HG03521 (cell line): ENCODE results near the gene NELL2.
"Not testable (repeated sequence)": the region's sequence is repeated elsewhere in the genome, so short reads cannot be mapped to it uniquely, and the experiment has no call there.

Experiments
- ATAC-seq: cut with Tn5 transposase; IDR thresholded peaks from one replicate; pipeline ENCODE4 v1.9.1; 2021; ENCODE audit warnings: mild to moderate bottlenecking, moderate library complexity; ENCODE audit not compliant: unreplicated experiment

Gene NELL2

GRCh38 chr12:44779766-44780165 is 96.3 kb downstream of the NELL2 start:
- ATAC-seq, result no peak

DNA sequence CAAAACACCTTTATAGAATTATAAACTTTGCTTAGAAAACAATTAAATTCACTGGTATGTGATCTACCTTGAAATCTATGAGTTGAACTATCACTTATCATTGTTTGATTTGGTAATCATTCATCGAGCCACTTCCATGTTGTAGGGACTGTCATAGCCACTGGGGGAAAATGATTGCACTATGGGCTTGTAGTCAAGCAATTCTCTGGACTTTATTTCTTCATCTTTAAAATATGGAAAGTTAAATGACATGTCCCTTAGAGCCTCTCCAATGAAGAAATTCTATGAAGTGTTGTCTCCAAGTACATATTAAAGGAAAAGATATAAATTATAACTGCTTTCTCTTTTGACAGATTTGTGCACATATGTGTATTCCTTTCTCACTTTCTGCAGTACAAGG is 97.3 kb downstream of the NELL2 start:
- no peak for ATAC-seq

- no peak for ATAC-seq
Observed at GRCh38 chr12:44777044-44777443, 99.1 kb downstream of the NELL2 start.

DNA sequence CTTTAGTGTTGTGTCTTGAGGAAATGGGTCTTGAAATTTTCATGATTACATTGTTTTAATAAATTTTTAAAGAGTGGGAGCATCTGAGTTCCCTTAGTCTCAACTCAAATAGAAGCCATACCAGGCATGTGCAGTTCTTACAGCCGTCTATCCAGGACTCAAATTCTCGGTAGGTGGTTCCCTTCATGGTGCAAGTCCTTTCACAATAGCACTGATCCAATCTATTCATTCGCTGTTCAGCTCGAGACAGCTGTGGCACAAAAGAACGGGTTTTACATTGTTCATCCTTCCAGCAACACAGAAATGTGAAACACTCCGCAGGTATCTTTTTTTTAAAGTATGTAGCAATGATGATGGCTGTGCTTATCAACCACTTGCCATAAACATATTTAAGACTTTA is 100.2 kb downstream of the NELL2 start:
- ATAC-seq, result no peak

DNA sequence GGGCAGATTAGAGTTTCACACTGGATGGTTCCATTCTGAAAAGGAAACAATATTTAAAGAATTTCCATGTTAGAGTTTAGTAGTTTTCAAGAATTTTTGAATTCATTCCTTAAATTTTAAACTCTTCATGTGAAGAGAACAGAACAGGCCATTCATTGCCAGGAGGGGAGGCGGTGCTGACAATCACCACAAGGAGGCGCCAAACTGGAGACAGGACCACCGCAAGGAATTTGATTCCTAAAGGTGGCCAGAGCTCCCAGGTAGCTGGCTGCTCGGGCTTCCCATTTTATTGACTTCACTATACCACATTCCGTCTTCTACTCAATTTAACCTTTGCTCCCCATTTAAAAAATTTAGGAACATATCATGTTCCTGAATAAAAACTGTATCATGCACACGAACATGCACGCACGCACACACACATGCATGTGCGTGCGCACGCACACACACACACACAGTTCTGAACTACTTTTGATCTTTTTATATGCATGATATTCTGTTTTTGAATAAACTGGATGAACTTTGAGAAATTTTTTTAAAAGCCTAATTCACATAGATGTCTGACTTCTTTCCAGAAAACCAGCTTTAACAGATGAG is 101.2 kb downstream of the NELL2 start:
- no peak for ATAC-seq

GRCh38 chr12:44771485-44772021 is 104.6 kb downstream of the NELL2 start:
- ATAC-seq, result no peak

- no peak for ATAC-seq
Observed at GRCh38 chr12:44765796-44766195, 110.3 kb downstream of the NELL2 start.

DNA sequence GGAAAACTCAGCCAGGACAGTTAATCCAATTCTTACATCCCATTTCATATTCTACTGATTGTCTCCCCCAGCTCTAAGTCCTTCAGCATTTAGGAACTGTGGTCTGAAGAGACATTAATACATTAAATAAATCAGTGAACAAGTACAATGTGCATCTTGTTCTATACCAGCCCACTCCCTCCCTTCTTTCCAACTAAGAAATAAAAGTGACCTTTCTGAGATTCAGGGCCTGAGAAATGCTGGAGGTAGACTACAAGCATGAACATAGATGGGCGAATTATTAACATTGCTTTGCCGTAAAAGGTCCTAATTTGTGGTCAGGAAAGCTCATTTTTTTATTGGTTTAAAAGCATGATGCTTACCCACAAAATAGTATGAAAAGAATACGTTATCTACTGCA is 113.1 kb downstream of the NELL2 start:
- no peak for ATAC-seq

DNA sequence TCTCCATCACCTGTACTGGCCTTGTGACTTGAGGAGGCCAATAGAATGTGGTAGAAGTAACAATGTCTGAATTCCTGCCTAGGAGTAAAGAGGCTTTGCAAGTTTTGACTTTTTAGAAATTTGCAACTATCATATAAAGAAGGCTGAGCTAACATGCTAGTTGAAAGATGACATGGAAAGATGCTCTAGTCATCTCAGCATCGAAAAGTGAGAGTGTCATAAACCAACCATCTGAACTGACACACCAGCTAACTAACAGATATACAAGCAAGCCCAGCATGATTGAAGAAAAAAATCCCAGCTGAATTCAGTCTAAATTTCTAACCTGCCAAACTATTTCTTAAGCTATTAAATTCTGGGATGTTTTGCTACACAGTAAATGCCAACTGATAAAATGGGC is 116.8 kb downstream of the NELL2 start:
- ATAC-seq, result no peak

DNA sequence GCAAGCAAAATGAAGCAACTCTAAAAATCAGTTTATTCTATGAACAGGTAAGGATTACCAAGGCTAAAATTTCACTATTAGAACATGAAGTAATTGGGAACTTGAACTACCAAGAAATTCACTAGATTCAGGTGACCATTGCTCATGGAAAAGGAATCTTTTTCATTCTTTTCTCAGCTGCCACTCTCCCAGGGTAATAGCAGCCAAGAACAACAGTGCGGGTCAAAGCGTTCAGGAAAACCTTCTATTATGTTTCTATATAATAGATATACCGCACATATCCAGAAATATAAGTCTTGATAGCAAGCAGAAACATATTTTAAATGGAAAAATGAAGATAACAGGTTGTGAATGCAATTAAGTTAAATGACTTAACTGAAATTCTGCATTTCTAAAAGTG is 125.6 kb downstream of the NELL2 start:
- no peak for ATAC-seq

GRCh38 chr12:44749566-44749965 is 126.5 kb downstream of the NELL2 start:
- ATAC-seq, result no peak

GRCh38 chr12:44748950-44749468 is 127.1 kb downstream of the NELL2 start:
- no peak for ATAC-seq

DNA sequence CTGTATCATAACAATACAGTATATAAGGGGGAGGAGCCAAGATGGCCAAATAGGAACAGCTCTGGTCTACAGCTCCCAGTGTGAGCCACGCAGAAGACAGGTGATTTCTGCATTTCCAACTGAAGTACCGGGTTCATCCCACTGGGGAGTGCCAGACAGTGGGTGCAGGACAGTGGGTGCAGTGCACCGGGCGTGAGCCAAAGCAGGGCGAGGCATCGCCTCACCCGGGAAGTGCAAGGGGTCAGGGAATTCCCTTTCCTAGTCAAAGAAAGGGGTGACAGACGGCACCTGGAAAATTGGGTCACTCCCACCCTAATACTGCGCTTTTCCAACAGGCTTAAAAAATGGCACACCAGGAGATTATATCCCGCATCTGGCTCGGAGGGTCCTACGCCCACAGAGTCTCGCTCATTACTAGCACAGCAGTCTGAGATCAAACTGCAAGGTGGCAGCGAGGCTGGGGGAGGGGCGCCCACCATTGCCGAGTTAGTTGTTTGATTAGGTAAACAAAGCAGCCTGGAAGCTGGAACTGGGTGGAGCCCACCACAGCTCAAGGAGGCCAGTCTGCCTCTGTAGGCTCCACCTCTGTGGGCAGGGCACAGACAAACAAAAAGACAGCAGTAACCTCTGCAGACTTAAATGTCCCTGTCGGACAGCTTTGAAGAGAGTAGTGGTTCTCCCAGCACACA is 134.7 kb downstream of the NELL2 start:
- ATAC-seq, result not testable (repeated sequence)

- ATAC-seq, result no peak
Observed at GRCh38 chr12:44738051-44738450, 138.1 kb downstream of the NELL2 start.

GRCh38 chr12:44728566-44728965 is 147.5 kb downstream of the NELL2 start:
- no peak for ATAC-seq

DNA sequence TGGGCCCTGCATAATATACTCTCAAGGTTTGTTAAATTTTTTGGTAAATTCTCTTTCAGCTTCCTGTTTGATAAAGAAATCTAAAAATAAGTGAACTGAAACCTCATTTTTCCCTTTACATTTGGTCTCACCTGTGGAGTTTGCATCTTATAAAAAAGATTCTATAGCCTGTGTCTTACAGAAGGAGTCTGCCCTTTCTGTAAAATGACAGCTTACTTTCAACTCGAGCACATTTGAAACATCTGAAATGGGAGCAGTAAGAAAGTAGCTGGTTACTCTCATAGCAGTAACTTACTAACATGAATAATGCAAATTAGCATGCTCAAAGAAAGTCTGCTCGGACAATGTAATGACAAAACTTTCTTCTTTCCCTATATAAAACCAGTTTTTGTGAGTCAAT is 155.8 kb downstream of the NELL2 start:
- no peak for ATAC-seq

DNA sequence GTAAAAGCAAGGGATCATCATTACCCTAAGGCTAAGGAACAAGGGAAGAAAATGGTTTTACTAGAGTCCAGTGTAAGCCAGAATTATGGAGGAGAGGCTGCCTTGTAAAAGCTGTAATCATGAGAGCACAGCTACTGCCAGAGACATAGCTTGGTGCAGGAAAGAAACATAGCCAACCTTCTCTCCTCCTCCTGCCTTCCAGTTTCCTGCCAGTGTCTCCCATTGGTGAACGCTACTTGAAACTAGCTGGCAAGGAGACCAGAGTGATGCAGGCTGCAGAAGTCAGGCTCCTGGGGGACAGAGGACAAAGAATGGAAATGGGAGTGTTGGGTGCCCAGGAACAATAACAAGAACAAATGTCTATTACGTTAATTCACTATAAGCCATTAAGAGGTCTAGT is 158.5 kb downstream of the NELL2 start:
- ATAC-seq, result no peak

DNA sequence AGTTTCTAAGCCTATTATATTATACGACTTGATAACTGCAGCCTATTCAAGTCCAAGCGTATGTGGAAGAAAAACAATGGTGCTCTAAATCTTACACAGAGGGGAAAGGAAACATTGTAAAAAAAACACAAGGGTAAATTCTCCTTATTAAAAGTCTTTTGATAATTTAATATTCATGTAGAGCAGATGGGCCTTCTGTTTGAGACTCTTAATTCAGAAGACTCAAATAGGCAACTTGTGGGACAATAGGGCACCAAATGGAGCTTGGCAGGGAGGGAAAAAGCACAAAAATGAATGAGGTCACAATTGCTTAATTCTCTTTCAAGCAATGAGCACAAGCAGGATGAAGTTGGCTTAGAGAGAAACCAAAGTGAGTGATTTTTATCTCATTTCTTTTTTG is 159.4 kb downstream of the NELL2 start:
- no peak for ATAC-seq

- no peak for ATAC-seq
Observed at GRCh38 chr12:44711736-44712135, 164.4 kb downstream of the NELL2 start.

GRCh38 chr12:44709166-44709565 is 166.9 kb downstream of the NELL2 start:
- no peak for ATAC-seq

GRCh38 chr12:44708218-44708617 is 167.9 kb downstream of the NELL2 start:
- no peak for ATAC-seq

DNA sequence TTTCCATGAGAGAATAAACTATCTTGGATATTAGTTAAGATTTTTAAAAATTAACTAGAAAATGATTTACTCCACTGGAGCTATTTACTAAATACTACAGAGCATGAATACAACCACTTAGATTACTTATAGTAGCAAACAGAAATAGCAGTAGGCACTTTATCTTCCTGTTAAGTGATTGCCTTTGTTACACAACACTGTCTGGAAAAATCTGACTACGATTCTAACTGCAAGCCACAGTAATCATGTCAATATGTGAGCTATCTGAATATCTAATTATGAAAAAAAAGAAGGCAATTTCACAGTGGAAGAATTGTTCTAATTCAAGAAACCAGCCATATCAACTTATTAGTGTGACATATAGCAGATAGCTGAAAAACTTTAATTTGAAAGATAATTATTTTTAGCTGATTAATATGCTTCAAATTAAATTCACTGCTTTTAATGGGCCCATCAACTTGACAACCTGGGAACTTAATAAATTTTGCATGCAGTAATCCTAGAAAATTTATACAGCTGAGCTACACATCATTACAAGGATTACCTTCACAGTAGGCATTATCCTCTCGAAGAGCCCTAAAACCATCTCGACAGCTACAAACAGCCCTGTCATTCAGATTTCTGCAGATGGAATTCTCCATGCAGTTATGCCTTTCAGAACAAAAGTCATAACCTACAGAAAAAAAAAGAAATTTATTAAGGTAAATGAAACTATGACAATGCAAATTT is 172.8 kb downstream of the NELL2 start:
- no peak for ATAC-seq
